HG02884 (cell line): ENCODE data around the gene OR4B1.
"Not testable (repeated sequence)": the region's sequence is repeated elsewhere in the genome, so short reads cannot be mapped to it uniquely, and the experiment has no call there.

ENCODE experiments used
- ATAC-seq: cut with Tn5 transposase; IDR thresholded peaks from one replicate; pipeline ENCODE4 v1.9.1; 2021; ENCODE audit warnings: mild to moderate bottlenecking, moderate library complexity; ENCODE audit not compliant: unreplicated experiment

The OR4B1 gene

GRCh38 chr11:48216510-48216909 lies at the start of gene OR4B1:
OR4B1 (plus strand) TSS chr11:48216810; CDS start chr11:48216810, 0 bp downstream.
- ATAC-seq, result no peak

GRCh38 chr11:48167380-48167779 lies 49.2 kb upstream of the OR4B1 start:
- no peak for ATAC-seq

GRCh38 chr11:48168815-48169214 lies 47.8 kb upstream of the OR4B1 start:
- no peak for ATAC-seq

GRCh38 chr11:48169259-48169658 lies 47.4 kb upstream of the OR4B1 start:
- no peak for ATAC-seq

- ATAC-seq, result no peak
Observed at GRCh38 chr11:48169717-48170116, 46.9 kb upstream of the OR4B1 start.

GRCh38 chr11:48170241-48171233 lies 46.1 kb upstream of the OR4B1 start:
- no peak for ATAC-seq

- peak; percentile 75 for ATAC-seq
Observed at GRCh38 chr11:48172818-48173609, 43.6 kb upstream of the OR4B1 start.

GRCh38 chr11:48177661-48178060 lies 38.9 kb upstream of the OR4B1 start:
- no peak for ATAC-seq

GRCh38 chr11:48180627-48181026 lies 36.0 kb upstream of the OR4B1 start:
- ATAC-seq, result no peak

GRCh38 chr11:48182860-48183526 lies 33.6 kb upstream of the OR4B1 start:
- no peak for ATAC-seq

- no peak for ATAC-seq
Observed at GRCh38 chr11:48184452-48184851, 32.2 kb upstream of the OR4B1 start.

GRCh38 chr11:48190906-48191654 lies 25.5 kb upstream of the OR4B1 start:
- not testable (repeated sequence) for ATAC-seq

- ATAC-seq, result no peak
Observed at GRCh38 chr11:48193876-48194275, 22.7 kb upstream of the OR4B1 start.

GRCh38 chr11:48207881-48208280 lies 8.7 kb upstream of the OR4B1 start:
- ATAC-seq, result no peak

- ATAC-seq, result no peak
Observed at GRCh38 chr11:48210052-48210451, 6.6 kb upstream of the OR4B1 start.

- ATAC-seq, result no peak
Observed at GRCh38 chr11:48228761-48229160, 12.2 kb downstream of the OR4B1 start.

GRCh38 chr11:48230057-48230456 lies 13.4 kb downstream of the OR4B1 start:
- not testable (repeated sequence) for ATAC-seq

- no peak for ATAC-seq
Observed at GRCh38 chr11:48237727-48238126, 21.1 kb downstream of the OR4B1 start.

GRCh38 chr11:48242501-48242900 lies 25.9 kb downstream of the OR4B1 start:
- no peak for ATAC-seq

GRCh38 chr11:48244804-48245203 lies 28.2 kb downstream of the OR4B1 start, which contains the start of gene OR4X2:
OR4X2 (plus strand) TSS chr11:48245104; CDS start chr11:48245104, 0 bp downstream.
- no peak for ATAC-seq
